HEK293T (cell line): ENCODE data around the gene KISS1R.

Experiments used
- CTCF ChIA-PET: fragments of 350-600 bp; formaldehyde crosslinking; extraction: SDS; loops from one replicate; lab custom pipeline; 2021; ENCODE audit warnings: antibody characterized with exemption, inconsistent platforms; lab: Yijun Ruan, JAX
- POLR2A ChIA-PET: fragments of 350-600 bp; formaldehyde crosslinking; extraction: SDS; loops from one replicate; lab custom pipeline; 2020; ENCODE audit warnings: antibody characterized with exemption, inconsistent platforms; lab: Yijun Ruan, JAX
- DNase-seq: peaks from one replicate; pipeline ENCODE4 v3.0.0; 2012; ENCODE audit warnings: mixed read lengths; ENCODE audit errors: extremely low spot score
- ARNT ChIP-seq: fragments of 450-650 bp; IDR thresholded peaks from 2 replicates; pipeline ENCODE4 v1.6.1; 2017; ENCODE audit warnings: mild to moderate bottlenecking
- BHLHE40 ChIP-seq: fragments of 450-650 bp; IDR thresholded peaks from 2 replicates; pipeline ENCODE4 v1.6.1; 2016; ENCODE audit warnings: mild to moderate bottlenecking, moderate library complexity, borderline replicate concordance
- CTBP1 ChIP-seq: fragments of 450-650 bp; IDR thresholded peaks from 2 replicates; pipeline ENCODE4 v1.6.1; 2016; ENCODE audit warnings: borderline replicate concordance
- ELF4 ChIP-seq: fragments of 450-650 bp; IDR thresholded peaks from 2 replicates; pipeline ENCODE4 v1.6.1; 2017; ENCODE audit warnings: antibody characterized with exemption
- FOXA1 ChIP-seq: fragments of 450-650 bp; IDR thresholded peaks from 2 replicates; pipeline ENCODE4 v1.6.1; 2016; ENCODE audit warnings: mild to moderate bottlenecking
- FOXK2 ChIP-seq: fragments of 450-650 bp; IDR thresholded peaks from 2 replicates; pipeline ENCODE4 v1.6.1; 2016; ENCODE audit warnings: mild to moderate bottlenecking
- FOXM1 ChIP-seq: fragments of 450-650 bp; IDR thresholded peaks from 2 replicates; pipeline ENCODE4 v1.6.1; 2017; ENCODE audit warnings: mild to moderate bottlenecking, borderline replicate concordance
- HDGF ChIP-seq: fragments of 450-650 bp; IDR thresholded peaks from 2 replicates; pipeline ENCODE4 v1.6.1; 2017; ENCODE audit warnings: antibody characterized with exemption, borderline replicate concordance
- L3MBTL2 ChIP-seq: fragments of 450-650 bp; conservative IDR thresholded peaks from 2 replicates; pipeline ENCODE4 v1.6.1; 2016; ENCODE audit warnings: mild to moderate bottlenecking
- LEF1 ChIP-seq: fragments of 450-650 bp; IDR thresholded peaks from 2 replicates; pipeline ENCODE4 v1.6.1; 2017; ENCODE audit warnings: mild to moderate bottlenecking, borderline replicate concordance
- NFRKB ChIP-seq: fragments of 450-650 bp; IDR thresholded peaks from 2 replicates; pipeline ENCODE4 v1.6.1; 2016; ENCODE audit warnings: mild to moderate bottlenecking, moderate library complexity
- SP1 ChIP-seq: fragments of 450-650 bp; IDR thresholded peaks from 2 replicates; pipeline ENCODE4 v1.6.1; 2017
- SUZ12 ChIP-seq: fragments of 450-650 bp; IDR thresholded peaks from 2 replicates; pipeline ENCODE4 v1.6.1; 2016; ENCODE audit warnings: mild to moderate bottlenecking
- TARDBP ChIP-seq: fragments of 450-650 bp; IDR thresholded peaks from 2 replicates; pipeline ENCODE4 v1.6.1; 2016
- ZNF384 ChIP-seq: fragments of 450-650 bp; IDR thresholded peaks from 2 replicates; pipeline ENCODE4 v1.6.1; 2016
- TF ChIP-seq, protein P1 (sequence below): fragments of 450-650 bp; IDR thresholded peaks from 2 replicates; pipeline ENCODE4 v1.6.1; 2016

KISS1R gene

DNA sequence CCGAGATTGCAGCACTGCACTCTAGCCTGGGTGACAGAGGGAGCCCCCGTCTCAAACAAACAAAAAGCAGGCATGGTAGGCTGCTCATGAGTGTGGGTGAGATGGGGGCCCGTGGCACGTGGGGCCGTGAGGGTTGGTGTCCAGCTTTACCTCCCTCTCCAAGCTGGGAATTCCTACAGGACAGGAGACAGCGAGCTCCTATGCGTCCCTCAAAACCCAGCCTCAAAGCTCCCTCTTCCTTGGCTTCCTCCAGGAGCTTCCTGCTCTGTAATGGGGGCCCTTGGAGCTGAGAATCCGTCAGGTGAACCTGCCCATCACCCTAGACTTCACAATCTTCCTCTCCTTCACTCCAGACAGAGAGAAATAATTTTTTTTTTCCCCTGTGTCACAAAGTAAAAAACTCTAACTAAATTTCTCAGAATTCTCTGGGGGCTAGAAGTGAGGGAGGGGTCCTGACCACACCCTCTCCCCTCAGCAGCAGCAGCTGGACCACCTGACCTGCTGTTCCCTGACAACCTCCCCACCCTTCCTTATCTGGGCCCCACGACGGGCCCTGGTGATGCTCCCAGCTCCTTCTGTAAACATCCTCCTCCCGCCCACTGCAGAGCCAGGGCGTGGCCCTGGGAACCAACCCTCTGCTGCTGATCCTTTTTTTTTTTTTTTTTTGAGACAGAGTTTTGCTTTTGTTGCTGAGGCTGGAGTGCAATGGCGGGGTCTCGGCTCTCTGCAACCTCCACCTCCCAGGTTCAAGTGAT lies 44.9 kb downstream of the KISS1R start:
- no peak for DNase-seq
- ChIA-PET CTCF (interaction anchor here (0.6 kb wide), 1 partner anchor 34 kb away, joined by 3 read pairs; no protein-coding TSS in a partner anchor), POLR2A (no interaction called here)
- TF ChIP-seq HDGF (no peak), NFRKB (no peak), TARDBP (no peak), CTBP1 (no peak), ZNF384 (0 out of 2 replicates have a peak, but pooled peaks have one; percentile 38)

DNA sequence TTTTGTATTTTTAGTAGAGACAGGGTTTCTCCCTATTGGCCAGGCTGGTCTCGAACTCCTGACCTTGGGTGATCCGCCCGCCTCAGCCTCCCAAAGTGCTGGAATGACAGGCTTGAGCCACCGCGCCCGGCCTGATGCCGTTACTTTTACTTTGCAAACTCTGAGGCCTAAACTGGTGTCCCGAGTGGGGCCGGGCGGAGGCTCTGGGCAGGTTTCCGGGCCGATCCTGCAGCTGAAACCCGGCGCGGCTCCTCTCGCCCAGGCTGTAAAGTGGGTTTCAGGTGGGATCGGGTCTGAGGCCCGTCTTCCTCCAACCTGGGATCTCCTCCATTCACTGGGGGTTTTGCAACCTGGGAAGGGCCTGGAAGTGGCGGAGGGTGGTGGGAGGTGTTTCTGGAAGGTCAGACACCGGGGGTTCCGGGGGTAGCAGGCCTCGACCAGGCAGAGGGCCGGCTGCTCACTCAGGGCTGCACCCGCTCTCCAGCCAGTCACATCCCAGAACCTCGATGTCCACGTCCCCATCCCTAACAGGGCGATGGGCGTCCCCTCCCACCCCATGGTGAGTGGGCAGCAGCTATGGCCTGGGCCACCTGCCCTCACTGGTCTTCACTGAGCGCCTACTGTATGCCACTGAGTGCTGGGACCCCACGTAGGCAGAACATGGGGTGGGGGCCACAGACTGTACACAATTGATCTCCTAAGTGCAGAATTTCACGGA lies 45.7 kb downstream of the KISS1R start:
- POLR2A ChIA-PET: no interaction called here

DNA sequence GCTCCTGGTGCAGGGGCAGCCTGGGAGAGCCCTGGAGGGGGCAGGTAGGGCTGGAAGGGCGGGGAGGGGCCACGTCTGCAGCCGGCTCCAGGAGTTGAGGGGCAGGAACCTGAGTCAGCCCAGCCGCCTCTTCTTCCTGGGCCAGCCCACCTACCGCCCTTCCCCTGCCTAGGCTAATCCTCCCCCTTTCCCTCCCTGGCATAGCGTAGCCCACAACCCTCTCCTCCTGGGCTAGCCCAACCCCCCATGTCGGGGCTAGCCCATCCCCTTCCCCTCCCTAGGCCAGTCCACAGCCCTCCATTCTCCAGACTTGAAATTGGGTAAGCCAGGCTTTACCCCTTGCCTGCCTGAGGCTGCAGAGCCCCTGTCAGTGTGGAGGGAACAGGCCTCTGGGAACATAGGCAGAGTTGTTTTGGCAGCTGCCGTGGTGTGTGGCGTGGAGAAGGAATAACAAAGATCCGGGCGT lies 46.4 kb downstream of the KISS1R start:
- TF ChIP-seq, protein P1, sequence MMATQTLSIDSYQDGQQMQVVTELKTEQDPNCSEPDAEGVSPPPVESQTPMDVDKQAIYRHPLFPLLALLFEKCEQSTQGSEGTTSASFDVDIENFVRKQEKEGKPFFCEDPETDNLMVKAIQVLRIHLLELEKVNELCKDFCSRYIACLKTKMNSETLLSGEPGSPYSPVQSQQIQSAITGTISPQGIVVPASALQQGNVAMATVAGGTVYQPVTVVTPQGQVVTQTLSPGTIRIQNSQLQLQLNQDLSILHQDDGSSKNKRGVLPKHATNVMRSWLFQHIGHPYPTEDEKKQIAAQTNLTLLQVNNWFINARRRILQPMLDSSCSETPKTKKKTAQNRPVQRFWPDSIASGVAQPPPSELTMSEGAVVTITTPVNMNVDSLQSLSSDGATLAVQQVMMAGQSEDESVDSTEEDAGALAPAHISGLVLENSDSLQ: no peak
- TF ChIP-seq FOXM1 (no peak), ARNT (no peak), CTBP1 (no peak), HDGF (no peak), ELF4 (no peak), FOXA1 (no peak), FOXK2 (no peak), TARDBP (no peak), BHLHE40 (no peak), L3MBTL2 (no peak), SUZ12 (no peak), ZNF384 (no peak), LEF1 (no peak), SP1 (no peak), NFRKB (no peak)
- ChIA-PET CTCF (no interaction called here), POLR2A (no interaction called here)
- no peak for DNase-seq

More for the DNA sequence above, 45.7 kb downstream of the KISS1R start:
- no peak for DNase-seq
- CTCF ChIA-PET: no interaction called here
- TF ChIP-seq SUZ12 (no peak), ZNF384 (no peak), HDGF (no peak), L3MBTL2 (no peak), NFRKB (no peak), FOXA1 (no peak), BHLHE40 (no peak), ELF4 (no peak), FOXM1 (no peak), ARNT (no peak), SP1 (no peak), CTBP1 (no peak), LEF1 (no peak)
- TF ChIP-seq, protein P1: no peak

DNA sequence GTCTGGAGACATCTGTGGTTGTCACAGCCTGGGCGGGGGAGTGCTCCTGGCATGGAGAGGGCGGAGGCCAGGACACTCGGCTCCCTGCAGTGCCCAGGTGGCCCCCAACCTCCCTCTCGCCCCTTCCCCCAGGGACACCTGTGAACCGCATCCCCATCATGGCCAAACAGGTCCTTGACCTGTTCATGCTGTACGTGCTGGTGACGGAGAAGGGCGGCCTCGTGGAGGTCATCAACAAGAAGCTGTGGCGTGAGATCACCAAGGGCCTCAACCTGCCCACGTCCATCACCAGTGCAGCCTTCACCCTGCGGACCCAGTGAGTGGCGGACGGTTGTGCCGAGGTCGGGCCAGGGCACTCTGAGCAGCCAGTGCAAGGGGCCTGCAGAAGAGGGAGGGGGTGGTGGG lies 47.0 kb downstream of the KISS1R start:
- no peak for TF ChIP-seq L3MBTL2
- TF ChIP-seq TARDBP: no peak
- TF ChIP-seq HDGF: no peak
- TF ChIP-seq FOXA1: no peak
- no peak for TF ChIP-seq FOXK2
- POLR2A ChIA-PET: no interaction called here

DNA sequence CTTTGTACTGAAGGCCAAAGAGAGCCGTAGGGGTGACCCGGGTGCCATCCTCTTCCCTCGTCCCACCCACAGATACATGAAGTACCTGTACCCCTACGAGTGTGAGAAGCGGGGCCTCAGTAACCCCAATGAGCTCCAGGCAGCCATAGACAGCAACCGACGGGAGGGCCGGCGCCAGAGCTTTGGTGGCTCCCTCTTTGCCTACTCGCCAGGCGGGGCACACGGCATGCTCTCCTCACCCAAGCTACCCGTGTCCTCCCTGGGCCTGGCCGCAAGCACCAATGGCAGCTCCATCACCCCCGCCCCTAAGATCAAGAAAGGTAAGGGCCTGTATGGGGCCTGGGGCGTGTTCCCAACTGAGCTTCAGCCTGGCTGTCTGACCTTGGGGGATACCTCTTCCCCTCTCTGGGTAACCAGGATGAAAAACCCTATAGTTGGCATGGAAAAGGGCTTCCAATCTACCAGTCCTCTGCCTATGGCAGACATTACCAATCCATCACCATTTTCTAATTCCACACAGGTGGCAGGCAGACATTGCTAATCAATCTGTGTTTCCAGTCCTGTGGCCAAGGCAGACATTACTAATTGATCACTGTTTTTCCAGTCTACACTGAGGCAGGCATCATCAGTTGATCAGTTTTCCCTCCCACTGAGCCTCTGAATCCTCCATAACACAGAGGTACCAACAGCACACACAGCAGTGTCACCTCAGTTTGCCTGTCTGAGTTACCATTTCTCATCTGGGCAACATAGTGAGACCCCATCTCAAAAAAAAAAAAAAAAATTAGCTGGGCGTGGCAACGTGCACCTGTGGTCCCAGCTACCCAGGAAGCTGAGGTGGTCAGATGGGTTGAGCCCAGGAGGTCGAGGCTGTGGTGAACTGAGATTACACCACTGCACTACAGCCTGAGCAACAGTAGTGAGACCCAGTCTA lies 47.9 kb downstream of the KISS1R start:
- DNase-seq: no peak
- POLR2A ChIA-PET: interaction anchor here (0.6 kb wide), 1 partner anchor 20 kb away, joined by 3 read pairs; no protein-coding TSS in a partner anchor
- CTCF ChIA-PET: no interaction called here
- TF ChIP-seq ZNF384 (peak; percentile 53; the same call in 1 of the 2 replicates), ELF4 (no peak)

More for the DNA sequence above, 47.0 kb downstream of the KISS1R start:
- no peak for DNase-seq
- CTCF ChIA-PET: no interaction called here

DNA sequence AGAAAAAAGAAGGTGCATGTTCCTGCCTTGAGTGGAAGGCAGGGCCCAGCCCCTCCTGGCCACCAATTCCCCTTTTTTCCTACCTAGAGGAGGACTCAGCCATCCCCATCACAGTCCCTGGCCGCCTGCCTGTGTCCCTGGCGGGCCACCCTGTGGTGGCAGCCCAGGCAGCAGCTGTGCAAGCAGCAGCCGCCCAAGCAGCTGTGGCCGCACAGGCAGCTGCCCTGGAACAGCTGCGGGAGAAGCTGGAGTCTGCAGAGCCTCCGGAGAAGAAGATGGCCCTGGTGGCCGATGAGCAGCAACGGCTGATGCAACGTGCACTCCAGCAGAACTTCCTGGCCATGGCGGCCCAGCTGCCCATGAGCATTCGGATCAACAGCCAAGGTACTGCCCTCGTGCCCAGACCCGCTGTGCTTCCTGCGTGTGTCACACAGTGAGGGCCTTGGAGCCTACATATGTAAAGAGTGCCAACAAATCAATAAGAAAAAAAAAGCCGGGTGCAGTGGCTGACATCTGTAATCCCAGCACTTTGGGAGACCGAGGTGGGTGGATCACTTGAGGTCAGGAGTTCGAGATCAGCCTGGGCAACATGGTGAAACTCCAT lies 49.5 kb downstream of the KISS1R start:
- TF ChIP-seq ELF4 (no peak), FOXK2 (no peak), SUZ12 (no peak), L3MBTL2 (no peak), ARNT (no peak), FOXA1 (no peak), ZNF384 (no peak), CTBP1 (no peak), SP1 (no peak), LEF1 (no peak), TARDBP (no peak), HDGF (no peak), FOXM1 (no peak), BHLHE40 (no peak), NFRKB (no peak)
- TF ChIP-seq, protein P1: no peak
- CTCF ChIA-PET: no interaction called here
- DNase-seq: no peak
- POLR2A ChIA-PET: no interaction called here
